Neuronal stem cell (in vitro differentiated cells): Measurements from ENCODE around the gene NTF3.

ENCODE experiments used
- DNase-seq: peaks from one replicate; pipeline ENCODE4 v3.0.0-alpha.2; 2013; ENCODE audit warnings: low spot score
- H2AFZ ChIP-seq: one replicate; pipeline ENCODE4 v1.6.1; 2013; ENCODE audit warnings: mild to moderate bottlenecking, low read length, inconsistent platforms
- H2AK5ac ChIP-seq: 2 replicates; pipeline ENCODE4 v1.6.1; 2013; ENCODE audit warnings: low read depth, mild to moderate bottlenecking, inconsistent platforms, low read length, moderate library complexity, mixed read lengths
- H2BK120ac ChIP-seq: 2 replicates; pipeline ENCODE4 v1.6.1; 2013; ENCODE audit warnings: low read depth, mild to moderate bottlenecking, inconsistent platforms, low read length, moderate library complexity, mixed read lengths
- H2BK12ac ChIP-seq: one replicate; pipeline ENCODE4 v1.6.1; 2013; ENCODE audit warnings: low read length, inconsistent platforms
- H2BK15ac ChIP-seq: 2 replicates; pipeline ENCODE4 v1.6.1; 2013; ENCODE audit warnings: mild to moderate bottlenecking, low read length, inconsistent platforms, mixed read lengths
- H2BK5ac ChIP-seq: one replicate; pipeline ENCODE4 v1.6.1; 2013; ENCODE audit warnings: inconsistent platforms, mild to moderate bottlenecking, low read length, moderate library complexity
- H3K14ac ChIP-seq: one replicate; pipeline ENCODE4 v1.6.1; 2013; ENCODE audit warnings: low read length, inconsistent platforms
- H3K18ac ChIP-seq: 2 replicates; pipeline ENCODE4 v1.6.1; 2013; ENCODE audit warnings: low read length, inconsistent platforms
- H3K23ac ChIP-seq: 2 replicates; pipeline ENCODE4 v1.6.1; 2013; ENCODE audit warnings: low read depth, mild to moderate bottlenecking, mixed read lengths, low read length, inconsistent platforms; ENCODE audit not compliant: poor library complexity
- H3K27ac ChIP-seq: replicated peaks from 3 replicates; pipeline ENCODE4 v1.5.1; 2013; ENCODE audit warnings: low read length, inconsistent platforms
- H3K27me3 ChIP-seq, 3 experiments: 2 replicates each; pipeline ENCODE4 v1.6.1; 2013; ENCODE audit warnings: low read length in 3 of 3, mild to moderate bottlenecking in 2 of 3, inconsistent platforms in 1 of 3, low read depth in 1 of 3, mixed read lengths in 1 of 3, moderate library complexity in 1 of 3; ENCODE audit not compliant: control insufficient read depth in 3 of 3, insufficient read depth in 3 of 3
- H3K36me3 ChIP-seq, 2 donors: replicated peaks in 1 of 2; 2 replicates each; pipeline ENCODE4 v1.6.1; 2013; ENCODE audit warnings: low read length in 2 of 2; ENCODE audit not compliant: control insufficient read depth in 2 of 2, insufficient read depth in 2 of 2
- H3K4ac ChIP-seq: 2 replicates; pipeline ENCODE4 v1.6.1; 2013; ENCODE audit warnings: inconsistent platforms, mild to moderate bottlenecking, low read length, moderate library complexity
- H3K4me1 ChIP-seq, 2 donors: 1 replicate in 1 of 2; 2 replicates in 1 of 2; pipeline ENCODE4 v1.6.1; 2013; ENCODE audit warnings: low read length in 2 of 2, low read depth in 1 of 2; ENCODE audit not compliant: control insufficient read depth in 2 of 2, insufficient read depth in 1 of 2
- H3K4me2 ChIP-seq: one replicate; pipeline ENCODE4 v1.6.1; 2013; ENCODE audit warnings: mild to moderate bottlenecking, low read length, inconsistent platforms; ENCODE audit not compliant: insufficient read depth, poor library complexity, severe bottlenecking
- H3K4me3 ChIP-seq, 2 donors: 2 replicates each; pipeline ENCODE4 v1.5.1; 2013; ENCODE audit warnings: low read length in 2 of 2, mild to moderate bottlenecking in 2 of 2, inconsistent platforms in 1 of 2, moderate library complexity in 1 of 2
- H3K79me1 ChIP-seq: one replicate; pipeline ENCODE4 v1.6.1; 2013; ENCODE audit warnings: low read depth, mild to moderate bottlenecking, inconsistent platforms, low read length, moderate library complexity
- H3K9ac ChIP-seq: one replicate; pipeline ENCODE4 v1.6.1; 2013; ENCODE audit warnings: mild to moderate bottlenecking, low read depth, low read length, inconsistent platforms; ENCODE audit not compliant: poor library complexity
- H3K9me3 ChIP-seq, 2 donors: replicated peaks in 1 of 2; 2 replicates each; pipeline versions ENCODE3 to v1.6.1; 2013; ENCODE audit warnings: low read length in 2 of 2, mild to moderate bottlenecking in 2 of 2, inconsistent platforms in 1 of 2, low read depth in 1 of 2, mixed read lengths in 1 of 2, moderate library complexity in 1 of 2; ENCODE audit not compliant: control insufficient read depth in 2 of 2, insufficient read depth in 1 of 2
- H4K8ac ChIP-seq: one replicate; pipeline ENCODE4 v1.6.1; 2013; ENCODE audit warnings: low read depth, mild to moderate bottlenecking, inconsistent platforms, low read length, moderate library complexity
- H4K91ac ChIP-seq: one replicate; pipeline ENCODE4 v1.6.1; 2013; ENCODE audit warnings: low read length, low read depth, mild to moderate bottlenecking, inconsistent platforms; ENCODE audit not compliant: poor library complexity
- WGBS, 2 donors: extraction: QIAGEN DNeasy Blood & Tissue Kit; methylation state at CpG; one replicate each; pipeline ENCODE4 v1.1.7; 2013; ENCODE audit warnings: missing lambda C conversion rate in 2 of 2, mixed read lengths in 1 of 2; ENCODE audit not compliant: insufficient read length in 2 of 2, insufficient replicate concordance in 1 of 2; ENCODE audit errors: extremely low coverage in 2 of 2; 5-methylcytosine and 5-hydroxymethylcytosine counted together

The NTF3 gene

DNA sequence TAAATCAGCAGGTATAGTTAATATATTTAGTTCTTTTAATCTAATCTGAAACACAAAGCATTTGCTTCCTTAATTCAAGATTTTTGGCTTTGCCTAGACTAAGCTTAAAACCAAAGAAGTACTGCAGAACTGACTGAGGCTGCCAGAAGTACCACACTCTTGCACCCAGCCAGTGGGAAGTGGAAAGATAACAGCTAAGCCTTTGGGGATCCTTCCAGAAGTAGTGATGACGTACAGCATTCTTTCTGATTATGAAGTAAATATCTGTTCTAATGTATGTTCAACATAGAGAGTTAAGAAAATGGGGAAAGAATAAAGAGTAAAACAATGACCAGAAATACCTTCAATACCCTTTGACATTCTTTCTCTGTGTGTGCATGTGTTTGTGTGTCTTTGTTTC is 19.3 kb downstream of the NTF3 start:
- Histone ChIP-seq H2BK15ac (no peak overlapping the region), H3K9me3 (no peaks in the 10 kb centered on the region), H3K18ac (no peak overlapping the region), H3K4me1 (peaks cover 0 to 6% of the 10 kb centered on the region in 2 donors), H3K36me3 (no peaks in the 10 kb centered on the region), H3K79me1 (no peaks in the 10 kb centered on the region), H2BK5ac (no peak overlapping the region), H2BK12ac (no peak overlapping the region), H3K4me2 (no peak overlapping the region), H3K14ac (no peak overlapping the region), H2BK120ac (no peak overlapping the region), H3K4ac (no peak overlapping the region), H3K23ac (no peak overlapping the region), H3K4me3 (no peak overlapping the region), H3K27ac (no peak overlapping the region), H4K8ac (no peak overlapping the region), H2AK5ac (no peak overlapping the region), H2AFZ (no peak overlapping the region), H3K9ac (no peak overlapping the region), H4K91ac (no peak overlapping the region), H3K27me3 (no peaks in the 10 kb centered on the region)
- no CpG with 5 or more reads among the region's 1 CpG for WGBS, 2 donors
- DNase-seq = no peak

DNA sequence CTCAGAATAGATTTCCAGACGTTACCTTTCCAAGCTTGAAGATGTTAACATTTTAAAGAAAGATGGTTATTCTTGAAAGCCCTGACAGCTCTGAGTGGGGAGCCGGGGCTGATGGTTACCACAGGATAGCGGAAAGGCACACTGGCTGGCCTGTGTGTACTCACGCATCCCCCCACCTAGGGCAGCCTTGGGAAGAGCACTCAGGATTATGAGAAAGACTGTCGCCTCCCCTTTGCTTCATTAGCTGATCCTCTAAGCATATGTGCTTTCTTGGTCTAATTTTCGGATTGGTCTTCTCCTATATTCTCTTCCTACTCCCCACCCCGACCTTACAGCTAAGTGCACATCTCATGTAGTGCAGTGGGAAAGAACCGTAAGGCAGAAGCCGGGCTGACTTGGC is 20.7 kb downstream of the NTF3 start:
- WGBS, 2 donors = no CpG with 5 or more reads among the region's 9 CpGs
- Histone ChIP-seq H3K4me1 (peaks cover 0 to 6% of the 10 kb centered on the region in 2 donors), H3K79me1 (no peaks in the 10 kb centered on the region), H4K91ac (no peak overlapping the region), H3K27ac (no peak overlapping the region), H2BK5ac (no peak overlapping the region), H2BK12ac (no peak overlapping the region), H3K18ac (no peak overlapping the region), H2AK5ac (no peak overlapping the region), H4K8ac (no peak overlapping the region), H3K4me2 (no peak overlapping the region), H3K23ac (no peak overlapping the region), H3K9ac (no peak overlapping the region), H2AFZ (no peak overlapping the region), H3K14ac (no peak overlapping the region), H3K4ac (no peak overlapping the region), H3K9me3 (no peaks in the 10 kb centered on the region), H2BK15ac (no peak overlapping the region), H3K4me3 (peak overlapping the region in 1 of 2 donors; percentile 42), H3K27me3 (no peaks in the 10 kb centered on the region), H3K36me3 (no peaks in the 10 kb centered on the region), H2BK120ac (no peak overlapping the region)
- DNase-seq = no peak

DNA sequence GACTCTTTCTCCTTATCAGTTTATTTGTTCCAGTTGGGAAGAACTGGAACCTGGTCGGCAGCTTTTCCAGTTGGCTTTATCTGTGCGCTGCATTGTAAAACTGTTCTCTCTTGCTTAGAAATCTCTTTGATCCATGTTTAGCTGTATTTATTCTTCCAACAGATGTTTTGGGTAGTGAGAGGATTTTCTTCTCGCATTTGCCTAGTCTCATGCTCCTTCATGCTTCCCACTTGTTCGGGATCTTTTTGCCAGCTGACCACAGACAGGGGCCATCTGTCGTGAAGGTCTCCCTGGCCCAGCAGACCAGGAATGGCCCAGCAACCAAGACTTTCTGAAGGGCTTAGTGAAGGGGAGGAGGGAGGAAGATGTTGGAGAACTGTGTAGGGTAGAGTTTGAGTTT is 21.6 kb downstream of the NTF3 start:
- Histone ChIP-seq H3K18ac (no peak overlapping the region), H2BK12ac (no peak overlapping the region), H2BK5ac (no peak overlapping the region), H2AK5ac (no peak overlapping the region), H3K27ac (no peak overlapping the region), H3K4me2 (no peak overlapping the region), H4K91ac (no peak overlapping the region), H3K79me1 (peaks cover 2% of the 10 kb centered on the region), H4K8ac (no peak overlapping the region), H3K36me3 (no peaks in the 10 kb centered on the region), H2AFZ (no peak overlapping the region), H2BK15ac (no peak overlapping the region), H3K4me3 (no peak overlapping the region), H3K4me1 (peaks cover 0 to 8% of the 10 kb centered on the region in 2 donors), H3K27me3 (no peaks in the 10 kb centered on the region), H3K9me3 (no peaks in the 10 kb centered on the region), H3K14ac (no peak overlapping the region), H3K23ac (no peak overlapping the region), H2BK120ac (no peak overlapping the region), H3K4ac (no peak overlapping the region), H3K9ac (no peak overlapping the region)
- DNase-seq = no peak
- no CpG with 5 or more reads among the region's 5 CpGs for WGBS, 2 donors

DNA sequence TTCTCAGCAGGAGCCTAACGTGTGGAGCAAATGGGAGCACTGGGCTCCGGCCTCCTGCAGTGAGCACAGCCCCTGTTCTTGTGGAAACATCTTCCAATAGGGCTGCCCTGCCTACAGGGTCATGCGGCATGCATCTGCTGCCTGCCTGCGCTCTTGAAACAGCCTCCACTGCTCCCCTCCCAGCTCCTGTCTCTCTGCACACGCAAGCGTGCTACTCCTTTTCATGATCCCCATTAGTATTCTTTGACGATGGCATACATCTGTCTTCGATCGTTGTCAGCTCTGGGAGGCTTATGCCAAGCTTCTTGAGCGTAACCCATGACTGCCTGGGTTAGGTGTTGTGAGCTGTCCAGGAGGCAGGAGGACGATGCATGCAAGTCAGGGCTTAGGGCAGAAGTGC is 23.1 kb downstream of the NTF3 start:
- peaks cover 2% of the 10 kb centered on the region for H3K79me1 ChIP-seq
- peak overlapping the region; percentile 24 for H3K9ac ChIP-seq
- no peak overlapping the region for H3K23ac ChIP-seq
- no peak overlapping the region for H2AK5ac ChIP-seq
- H3K36me3 ChIP-seq = no peaks in the 10 kb centered on the region
- no peak overlapping the region for H3K4me2 ChIP-seq
- no peak overlapping the region for H4K91ac ChIP-seq
- H2BK120ac ChIP-seq = no peak overlapping the region
- H3K14ac ChIP-seq = no peak overlapping the region
- no peak overlapping the region for H2BK15ac ChIP-seq
- H3K4ac ChIP-seq = no peak overlapping the region
- H2AFZ ChIP-seq = no peak overlapping the region
- WGBS, 2 donors = no CpG with 5 or more reads among the region's 11 CpGs
- no peak overlapping the region for H2BK5ac ChIP-seq
- H3K18ac ChIP-seq = no peak overlapping the region
- H3K27ac ChIP-seq = no peak overlapping the region
- H3K4me1 ChIP-seq = peaks cover 0 to 8% of the 10 kb centered on the region in 2 donors
- H4K8ac ChIP-seq = no peak overlapping the region
- H3K9me3 ChIP-seq = no peaks in the 10 kb centered on the region
- H2BK12ac ChIP-seq = no peak overlapping the region
- no peaks in the 10 kb centered on the region for H3K27me3 ChIP-seq
- no peak for DNase-seq
- H3K4me3 ChIP-seq = peak overlapping the region in 1 of 2 donors; percentile 8
